ENCODE measurements around the gene GFRA4. TPM values are rescaled to one million over a fixed set of nuclear protein-coding genes. Genes with fewer than 3 reads are reported as not detected.
A peak's percentile ranks its signal among the peaks of the same experiment; 100 is the strongest.

The GFRA4 gene
- polyA plus RNA-seq, 4 donors = 0.13 to 0.20 TPM; not detected in 2

DNA sequence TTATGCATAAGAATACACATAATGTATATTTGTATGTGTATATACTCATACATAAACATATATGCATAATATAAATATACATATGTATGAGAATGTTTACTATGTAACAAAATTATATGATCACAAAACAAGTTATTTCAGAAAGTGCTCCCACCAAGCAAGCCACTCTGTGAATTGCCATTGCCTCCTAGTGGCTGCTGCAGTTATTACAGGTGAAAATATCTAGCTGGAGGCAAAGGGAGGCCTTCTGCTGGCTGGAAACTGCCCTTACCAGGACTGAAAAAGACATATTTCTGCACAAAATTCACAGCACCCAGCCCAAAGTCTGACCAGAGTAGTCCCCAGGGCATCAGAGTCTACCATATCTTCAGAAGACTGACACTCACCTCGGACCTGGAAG lies 33.0 kb upstream of the GFRA4 start:
- no peak for DNase-seq (ENCODE audit: low read depth in 4 of 4, low spot score in 3 of 4)

DNA sequence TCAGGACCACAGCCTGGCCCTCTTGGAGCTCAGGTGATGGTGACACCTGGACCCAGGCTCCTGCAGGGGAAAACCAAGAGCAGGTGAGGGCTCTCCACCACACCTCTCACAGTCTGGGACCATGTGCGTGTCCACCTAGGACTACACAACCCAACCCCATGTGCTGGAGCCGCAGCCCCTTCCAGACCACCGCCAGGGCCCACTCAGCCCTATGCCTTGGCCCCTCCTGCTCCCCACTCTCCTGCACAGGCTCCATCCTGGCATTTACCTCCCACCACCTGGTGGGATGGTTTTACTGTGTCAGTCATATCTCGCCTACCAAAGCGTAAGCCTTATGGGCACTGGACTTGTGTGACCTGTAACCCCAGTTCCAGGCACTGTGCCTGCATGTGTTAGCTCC lies 31.7 kb upstream of the GFRA4 start:
- no peak for DNase-seq (ENCODE audit: low read depth in 4 of 4, low spot score in 3 of 4)

DNA sequence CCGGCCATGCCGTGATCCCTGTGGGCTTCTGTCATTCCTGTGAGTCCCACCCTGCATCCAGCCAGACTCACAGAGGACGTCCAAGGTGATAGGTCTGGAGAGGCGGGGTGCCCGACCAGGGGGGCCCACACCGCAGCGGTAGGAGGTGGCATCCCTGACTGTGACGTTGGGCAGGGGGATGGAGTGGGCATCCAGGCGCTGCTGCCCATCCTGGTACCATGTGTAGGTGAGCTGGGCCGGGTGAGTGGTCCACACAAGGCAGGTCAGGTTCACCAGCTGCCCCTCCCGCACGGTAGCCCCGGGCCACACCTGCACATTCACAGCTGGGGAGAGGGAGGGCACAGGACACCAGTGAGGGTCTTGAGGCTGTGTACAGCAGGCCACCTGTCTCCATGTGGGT lies 30.2 kb upstream of the GFRA4 start:
- no peak for DNase-seq (ENCODE audit: low read depth in 4 of 4, low spot score in 3 of 4)

DNA sequence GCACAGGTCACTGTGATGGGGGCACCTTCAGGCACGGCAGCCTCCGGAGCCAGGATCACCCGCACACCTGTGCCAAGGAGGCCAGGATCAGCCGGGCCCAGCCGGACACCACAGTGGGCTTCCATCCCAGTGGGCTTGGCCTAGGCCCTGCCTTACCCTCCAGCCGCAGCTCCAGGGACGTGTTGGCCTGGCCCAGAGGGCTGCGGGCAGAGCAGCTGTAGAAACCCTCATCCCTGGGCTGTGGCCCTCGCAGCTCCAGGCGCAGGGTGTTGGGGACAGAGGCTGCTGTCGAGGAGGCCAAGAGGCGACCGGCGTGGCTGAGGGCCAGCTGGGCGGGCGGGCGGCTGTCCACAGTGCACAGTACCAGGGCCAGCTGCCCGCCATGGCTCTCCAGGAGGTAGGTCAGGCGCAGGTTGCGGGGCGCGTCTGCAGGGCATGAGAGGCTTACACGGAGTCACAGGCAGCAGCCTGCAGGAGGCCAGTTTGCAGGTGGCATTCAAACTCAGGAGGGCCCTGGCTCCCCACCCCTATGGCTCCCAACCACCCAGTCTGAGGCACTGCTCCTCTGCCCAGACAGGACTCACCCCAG lies 29.6 kb upstream of the GFRA4 start:
- no peak for DNase-seq (ENCODE audit: low read depth in 4 of 4, low spot score in 3 of 4)

DNA sequence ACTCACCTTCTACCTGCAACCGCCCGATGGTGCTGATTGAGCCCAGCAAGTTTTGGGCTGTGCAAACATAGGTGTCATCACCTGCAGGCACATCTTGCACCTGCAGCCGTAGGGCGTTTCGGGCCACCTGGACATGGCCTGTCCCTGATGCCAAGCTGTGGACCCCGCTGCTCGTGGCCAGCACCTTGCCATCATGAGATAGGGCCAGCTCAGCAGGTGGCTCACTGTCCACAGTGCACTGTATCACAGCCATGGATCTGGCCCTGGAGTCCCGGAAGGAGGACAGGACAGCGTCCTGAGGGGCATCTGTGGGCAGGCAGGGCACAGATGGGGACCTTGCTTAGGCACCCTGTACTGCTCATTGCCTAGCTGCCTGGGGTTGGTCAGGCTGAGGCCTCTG lies 28.7 kb upstream of the GFRA4 start:
- DNase-seq (ENCODE audit: low read depth in 4 of 4, low spot score in 3 of 4) = no peak

DNA sequence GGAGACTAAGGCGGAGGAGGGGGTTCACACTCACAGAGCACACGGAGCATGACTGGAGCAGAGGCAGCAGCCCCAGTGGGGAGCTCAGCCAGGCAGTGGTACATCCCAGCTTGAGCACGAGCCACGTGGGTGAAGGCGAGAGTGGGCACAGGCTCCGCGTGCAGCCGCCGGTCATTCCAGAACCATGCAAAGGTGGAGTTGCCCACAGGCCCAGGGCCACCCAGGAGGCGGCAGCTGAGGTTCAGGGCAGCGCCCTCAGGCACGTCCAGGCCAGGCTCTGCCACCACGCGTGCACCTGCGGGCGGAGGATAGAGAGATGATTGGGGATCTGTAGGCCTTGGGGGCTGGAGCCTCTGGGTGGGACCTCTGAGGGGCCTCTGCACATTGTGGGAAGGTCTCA lies 28.1 kb upstream of the GFRA4 start:
- no peak for DNase-seq (ENCODE audit: low read depth in 4 of 4, low spot score in 3 of 4)

DNA sequence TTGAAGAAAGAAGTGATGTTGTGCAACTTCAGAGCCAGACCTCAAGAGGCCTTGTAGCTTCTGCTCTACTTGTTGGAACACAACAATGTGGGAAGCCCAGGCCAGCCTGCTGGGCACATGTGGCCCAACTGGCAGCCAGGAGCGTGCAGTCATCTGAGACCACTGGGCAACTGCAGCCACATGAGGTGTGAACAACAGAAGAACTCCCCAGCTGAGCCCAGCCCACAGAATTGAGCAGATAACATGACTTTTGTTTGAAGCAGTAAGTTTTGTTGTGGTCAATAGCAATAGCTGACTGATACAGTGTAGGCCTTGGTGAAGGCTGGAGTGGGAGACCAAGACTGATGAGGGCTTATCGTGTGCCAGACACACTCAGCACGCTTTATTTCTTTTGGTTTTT lies 27.2 kb upstream of the GFRA4 start:
- DNase-seq (ENCODE audit: low read depth in 4 of 4, low spot score in 3 of 4) = no peak

DNA sequence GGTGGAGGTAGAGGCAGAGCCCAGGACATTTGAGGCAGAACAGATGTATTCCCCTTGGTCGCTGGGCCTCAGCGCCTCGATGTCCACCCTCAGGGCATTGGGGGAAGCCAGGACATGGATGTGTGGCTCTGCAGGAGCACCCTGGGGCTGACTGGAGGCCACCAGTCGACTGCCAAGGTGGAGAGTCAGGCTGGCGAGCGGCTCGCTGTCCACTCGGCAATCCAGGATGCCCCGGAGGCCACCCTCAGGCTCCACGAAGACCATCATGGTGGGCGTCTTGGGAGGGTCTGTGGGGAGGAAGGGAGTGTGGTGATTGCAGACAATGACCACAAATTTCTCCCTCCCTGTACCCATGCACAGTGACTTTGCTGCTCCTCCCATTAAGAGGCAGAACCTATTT lies 26.8 kb upstream of the GFRA4 start:
- DNase-seq (ENCODE audit: low read depth in 4 of 4, low spot score in 3 of 4) = no peak

DNA sequence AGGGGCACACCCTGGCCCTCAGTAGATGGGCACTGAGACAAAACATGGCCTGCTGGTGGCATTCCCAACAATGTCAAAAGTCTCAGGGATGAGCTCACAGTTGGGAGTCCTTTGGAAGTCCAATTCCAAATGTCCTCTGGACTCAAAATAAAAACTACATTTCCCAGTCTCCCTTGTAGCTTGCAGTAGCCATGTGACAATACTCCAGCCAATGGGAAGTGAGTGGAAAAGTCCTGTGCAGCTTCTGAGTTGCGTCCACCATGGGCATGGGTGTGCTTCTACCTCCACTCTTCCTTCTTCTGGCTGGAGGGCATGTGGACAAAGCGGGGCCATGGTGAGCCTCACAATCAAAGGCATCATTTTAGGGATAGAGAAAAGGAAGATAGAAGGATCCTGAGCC lies 24.5 kb upstream of the GFRA4 start:
- DNase-seq (ENCODE audit: low read depth in 4 of 4, low spot score in 3 of 4) = no peak

DNA sequence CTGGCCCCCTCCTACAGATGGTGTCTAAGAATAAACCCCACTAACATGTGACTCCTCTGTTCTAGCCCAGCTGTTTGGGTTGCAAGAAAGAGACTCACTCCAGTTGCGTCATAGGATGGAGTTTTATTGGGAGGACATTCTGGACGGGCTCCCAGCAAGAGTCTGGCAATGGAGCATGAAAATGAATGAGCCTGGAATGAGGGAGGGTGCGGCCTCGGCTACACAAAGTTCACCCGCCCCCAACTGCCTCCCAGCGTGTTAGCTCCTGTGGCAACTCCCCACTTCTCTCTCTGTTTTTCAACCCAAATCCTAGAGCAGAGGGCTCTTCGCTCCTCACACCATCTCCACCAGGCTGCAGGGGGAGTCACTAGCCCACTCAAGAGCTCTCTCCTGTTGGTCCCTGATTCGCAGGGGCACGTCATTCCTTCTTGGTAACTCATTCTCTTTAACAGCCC lies 23.7 kb upstream of the GFRA4 start:
- peak; percentile 64 to 79 (median 75) for DNase-seq (ENCODE audit: low read depth in 4 of 4, low spot score in 3 of 4)

DNA sequence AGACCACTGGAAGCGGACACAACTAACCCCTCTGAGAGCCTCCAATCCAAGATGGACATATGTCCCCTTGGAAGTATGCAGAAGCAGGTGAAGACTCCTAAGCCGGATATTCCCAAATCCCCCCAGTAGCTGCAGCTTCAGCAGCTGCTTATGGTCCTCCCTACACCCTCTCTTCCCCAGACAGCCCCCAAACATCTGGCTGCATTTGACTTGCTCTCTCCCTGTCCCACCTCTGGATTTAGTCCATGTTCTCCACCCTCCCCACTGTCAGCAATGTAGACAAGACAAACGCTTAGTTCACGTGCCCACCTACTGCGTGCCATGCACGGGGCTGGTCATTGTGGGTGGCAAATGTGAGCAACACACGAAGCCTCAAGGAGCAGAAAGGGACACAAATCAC lies 23.2 kb upstream of the GFRA4 start:
- DNase-seq (ENCODE audit: low read depth in 4 of 4, low spot score in 3 of 4) = no peak

DNA sequence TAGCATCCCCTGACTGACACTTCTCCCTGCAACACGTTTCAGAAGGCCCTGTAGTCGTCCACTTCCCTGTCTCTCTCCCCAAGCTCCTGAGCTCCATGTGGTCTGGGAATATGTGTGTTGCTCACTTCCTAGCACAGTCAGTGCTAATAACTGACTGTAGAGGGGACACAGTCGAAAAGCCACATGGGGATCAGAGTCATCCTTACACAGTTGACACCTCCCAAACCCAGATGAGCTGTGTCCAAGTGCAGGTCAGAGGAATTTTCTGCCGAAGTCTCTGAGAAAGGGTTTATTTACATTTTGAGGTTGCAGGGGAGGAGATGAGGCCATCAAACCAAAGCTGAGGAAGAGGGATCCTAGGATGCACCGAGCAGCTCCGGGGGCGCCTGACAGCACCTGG lies 22.1 kb upstream of the GFRA4 start:
- DNase-seq (ENCODE audit: low read depth in 4 of 4, low spot score in 3 of 4) = no peak

DNA sequence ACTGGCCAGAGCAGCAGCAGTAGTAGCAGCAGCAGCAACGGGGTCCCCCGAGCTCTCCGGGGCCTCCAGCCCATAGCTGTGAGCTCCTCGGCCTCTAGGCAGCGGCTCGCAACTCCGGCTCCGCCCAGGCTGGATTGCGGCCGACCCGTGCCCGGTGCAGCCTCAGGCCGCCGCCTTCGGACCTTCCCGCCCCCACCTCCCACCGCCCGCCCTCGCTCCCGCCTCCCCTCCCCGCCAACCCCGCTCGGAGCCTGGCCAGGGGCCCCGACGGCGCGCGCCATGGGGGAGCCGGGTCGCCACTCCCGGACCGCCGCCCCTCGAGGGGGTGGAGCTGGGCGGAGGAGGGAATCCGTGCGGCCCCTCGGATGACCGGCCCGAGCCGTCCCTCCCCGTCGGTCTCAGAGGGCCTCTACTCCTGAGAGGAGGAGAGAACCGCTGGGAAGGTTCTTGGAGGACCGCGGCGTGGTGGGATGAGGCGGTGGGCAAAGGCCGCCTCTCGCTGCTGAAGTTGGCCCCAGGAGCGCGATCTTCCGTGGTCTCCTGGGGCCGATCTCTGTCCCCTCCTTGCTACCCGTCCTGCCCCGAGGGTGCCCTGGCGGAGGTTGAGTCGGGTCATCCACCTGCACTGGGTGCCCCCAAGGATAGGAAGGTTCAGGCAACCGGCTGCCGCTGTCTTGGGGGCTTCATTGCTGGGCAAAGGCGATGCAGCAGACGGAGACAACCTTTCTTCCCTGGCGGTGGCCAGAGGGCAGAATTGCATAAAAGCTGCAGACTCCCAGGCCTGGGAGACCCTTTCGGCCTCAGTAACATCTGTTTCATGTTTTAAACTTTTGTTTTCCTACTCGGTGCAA lies 19.0 kb upstream of the GFRA4 start, which contains the start of gene ADAM33:
Gene ADAM33 (minus strand): TSS at position 80 of the 851 bp plus-strand sequence. CDS start 6 bp downstream, at position 74.
- DNase-seq (ENCODE audit: low read depth in 4 of 4, low spot score in 3 of 4) = no peak

DNA sequence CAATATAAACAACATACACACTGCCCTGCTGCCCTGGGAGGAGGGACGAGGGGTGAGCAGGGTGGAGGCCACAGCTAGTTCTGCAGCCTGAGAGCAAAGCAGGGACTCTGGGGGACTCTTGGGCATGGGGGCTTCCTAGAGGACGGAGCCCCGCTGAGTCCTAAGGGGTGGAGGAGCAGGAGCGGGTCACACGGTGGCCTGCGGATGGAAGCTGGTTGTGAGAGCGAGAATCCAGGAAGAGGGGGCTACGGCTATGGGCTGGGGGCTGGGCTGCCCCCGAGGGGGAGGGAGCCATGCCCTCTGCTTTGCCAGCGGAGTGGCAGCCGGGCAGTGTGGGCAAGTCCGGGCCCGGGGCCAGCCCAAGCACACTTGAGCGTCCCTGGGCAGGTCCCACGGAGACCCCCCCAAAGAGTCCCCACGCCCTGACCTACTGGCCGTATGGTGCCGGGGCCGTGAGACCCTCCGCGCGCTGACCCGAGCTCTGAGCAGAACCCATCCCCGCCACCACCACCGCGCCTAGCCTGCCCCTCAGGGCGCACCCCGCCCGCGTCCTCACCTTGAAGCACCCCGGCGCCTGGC lies 18.2 kb upstream of the GFRA4 start:
- DNase-seq (ENCODE audit: low read depth in 4 of 4, low spot score in 3 of 4) = no peak

DNA sequence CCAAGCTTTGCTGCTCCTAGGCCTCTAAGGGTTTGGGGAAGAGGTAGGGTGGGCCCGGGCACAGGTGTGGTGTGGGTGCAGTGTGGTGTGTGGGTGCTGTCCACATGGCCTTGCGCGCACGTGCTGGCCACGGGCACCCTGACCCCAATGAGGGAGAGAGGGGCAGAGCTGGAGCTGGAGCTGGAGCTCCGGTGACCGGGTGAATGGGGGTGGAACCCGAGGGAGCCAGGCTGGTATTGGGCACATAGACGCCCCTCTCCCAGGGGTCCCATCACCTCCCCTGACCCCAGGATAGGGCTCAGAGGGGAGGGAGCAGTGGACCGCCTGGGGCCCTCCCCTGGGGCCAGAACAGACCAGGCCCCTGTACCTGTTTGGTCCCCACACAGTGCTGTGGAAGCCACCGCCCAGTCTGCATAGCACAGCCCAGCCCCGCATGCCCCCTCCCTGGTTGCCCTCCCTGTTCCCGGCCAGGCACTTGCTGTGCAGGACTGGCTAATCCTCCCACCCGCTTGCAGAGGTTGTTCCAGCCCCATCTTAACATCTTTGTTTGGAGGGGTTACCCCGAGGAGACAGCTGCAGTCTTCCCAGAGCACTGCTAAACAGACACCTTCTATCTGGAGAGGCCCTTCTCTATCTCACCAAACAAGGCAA lies 17.6 kb upstream of the GFRA4 start:
- no peak for DNase-seq (ENCODE audit: low read depth in 4 of 4, low spot score in 3 of 4)

DNA sequence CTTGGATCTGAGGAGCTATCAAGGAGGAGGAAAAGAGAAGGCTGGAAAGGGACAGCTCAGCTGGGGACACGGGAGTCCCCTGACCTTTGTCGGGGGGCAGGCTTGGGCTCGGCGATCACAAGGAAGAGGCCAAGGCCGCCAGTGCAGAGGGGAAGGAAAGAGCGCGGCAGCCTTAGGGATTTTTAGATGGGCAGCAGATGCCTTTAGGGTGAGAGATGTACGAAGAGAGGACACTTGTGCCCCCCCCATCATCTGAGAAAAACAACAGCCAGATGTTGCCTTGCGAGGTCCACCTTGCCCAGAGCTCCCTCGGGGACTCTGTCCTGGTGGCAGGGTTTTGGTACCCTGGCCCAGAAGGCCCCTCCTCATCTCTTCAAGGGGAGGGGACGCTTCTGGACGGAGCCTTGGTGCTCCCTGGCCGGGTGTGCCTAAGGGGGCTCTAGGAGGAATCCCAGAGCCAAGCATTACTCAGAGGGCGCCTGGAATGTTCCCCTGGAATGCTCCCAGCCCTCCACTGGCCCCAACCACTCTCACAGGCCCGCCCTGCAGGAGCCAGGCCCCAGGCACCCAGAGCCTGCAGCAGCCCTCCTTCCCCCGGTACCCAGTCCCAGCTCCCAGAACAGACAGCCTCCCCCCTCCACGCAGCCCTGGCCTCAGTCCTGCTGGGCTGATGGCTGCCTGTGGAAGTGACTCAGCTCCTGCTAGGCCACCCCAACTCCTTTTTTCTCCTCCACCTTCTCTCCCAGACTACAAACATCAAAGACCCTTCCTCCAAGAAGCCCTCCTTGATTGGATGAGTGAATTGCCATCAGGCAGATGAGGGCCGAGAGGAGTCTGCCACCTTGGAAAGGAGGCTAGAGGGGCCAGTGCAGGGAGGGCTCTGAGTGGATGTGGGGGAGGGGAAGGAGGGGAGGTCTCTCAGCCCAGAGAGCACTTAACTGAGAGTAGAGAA lies 16.8 kb upstream of the GFRA4 start:
- no peak for DNase-seq (ENCODE audit: low read depth in 4 of 4, low spot score in 3 of 4)

DNA sequence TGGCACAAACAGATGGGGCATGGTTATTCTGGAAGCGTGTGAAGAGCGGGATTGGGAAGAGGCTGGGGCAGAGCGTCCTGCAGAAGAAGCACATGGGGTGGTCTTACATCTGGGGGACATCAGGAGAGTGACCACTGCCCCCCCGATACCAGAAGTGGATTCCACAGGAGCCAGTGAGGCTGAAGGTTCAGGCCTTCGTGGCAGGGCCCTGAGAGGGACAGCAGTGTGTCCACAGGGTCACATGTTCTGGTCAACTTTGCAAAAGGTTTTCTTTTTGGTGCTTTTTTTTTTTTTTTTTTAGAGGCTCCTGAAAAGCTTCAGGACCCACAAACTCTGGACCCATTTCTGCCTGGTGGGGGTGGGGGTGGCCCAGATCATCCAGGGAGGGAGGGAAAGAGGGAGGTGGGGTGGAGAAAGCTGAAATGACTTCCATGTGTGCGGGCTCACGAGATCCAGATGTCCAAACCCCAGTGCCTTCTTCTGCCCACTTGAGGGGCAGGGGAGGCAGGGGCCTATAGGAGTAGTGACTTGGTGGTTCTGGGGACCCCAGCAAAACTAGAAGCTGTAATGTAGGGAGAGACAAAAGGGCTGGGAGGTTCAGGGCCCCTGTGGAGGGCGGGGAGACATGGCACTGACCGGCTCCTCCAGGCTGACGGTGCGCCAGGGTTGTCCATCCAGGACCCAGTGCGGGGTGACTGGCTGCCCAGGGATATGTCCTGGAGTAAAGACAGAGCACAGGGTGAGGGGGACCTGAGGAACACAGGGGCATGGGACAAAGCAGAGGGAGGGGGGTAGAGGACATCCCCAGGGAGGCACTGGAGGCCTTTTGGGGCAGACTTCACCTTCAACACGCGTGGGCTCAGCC lies 15.9 kb upstream of the GFRA4 start:
- DNase-seq (ENCODE audit: low read depth in 4 of 4, low spot score in 3 of 4) = no peak

DNA sequence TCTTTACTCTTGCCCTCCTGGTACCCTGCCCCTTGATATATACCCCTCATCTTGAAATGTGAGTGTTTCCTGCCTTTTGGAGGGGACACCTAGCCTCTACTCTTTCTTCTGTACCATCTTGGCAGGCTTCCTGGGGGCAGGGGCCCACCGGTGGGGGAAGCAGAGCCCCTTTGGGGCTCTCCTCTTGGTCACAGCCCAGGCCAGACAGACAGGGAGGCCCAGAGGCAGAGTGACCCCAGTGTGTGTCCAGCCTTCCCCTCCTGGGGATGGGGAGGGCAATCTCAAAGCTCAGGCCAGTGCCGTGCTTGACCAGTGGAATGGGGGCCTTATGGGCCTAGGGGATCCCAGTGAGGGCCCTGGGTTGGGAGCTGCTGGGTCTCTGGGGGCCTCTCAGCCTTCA lies 15.0 kb upstream of the GFRA4 start:
- no peak for DNase-seq (ENCODE audit: low read depth in 4 of 4, low spot score in 3 of 4)

DNA sequence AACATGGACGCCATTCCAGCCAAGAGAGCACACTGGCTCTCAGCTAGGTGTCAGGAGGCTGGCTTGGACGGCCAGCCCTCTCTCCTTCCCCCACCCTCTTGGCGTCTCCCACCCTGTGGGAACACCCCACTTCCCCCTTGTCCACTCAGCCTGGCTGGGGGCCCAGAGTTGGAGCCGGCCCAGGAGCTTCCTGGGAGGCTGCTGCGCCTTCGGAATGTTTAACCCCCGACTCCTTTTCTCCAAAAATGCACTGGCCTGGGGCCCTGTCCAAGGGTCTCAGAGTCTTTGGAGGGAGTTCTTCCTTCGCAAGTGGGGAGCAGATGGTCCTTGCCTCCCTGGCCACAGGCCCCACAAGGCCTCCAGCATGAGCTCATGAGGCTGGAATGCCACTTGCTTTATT lies 14.5 kb upstream of the GFRA4 start:
- no peak for DNase-seq (ENCODE audit: low read depth in 4 of 4, low spot score in 3 of 4)

Data from right renal pelvis (tissue), 4 donors.